HG03139 (cell line): ENCODE measurements around the gene ARFGEF3.
"Not testable (repeated sequence)": the region's sequence is repeated elsewhere in the genome, so short reads cannot be mapped to it uniquely, and the experiment has no call there.

Experiments used
- ATAC-seq: cut with Tn5 transposase; IDR thresholded peaks from one replicate; pipeline ENCODE4 v1.9.1; 2021; ENCODE audit not compliant: unreplicated experiment

ARFGEF3 gene

DNA sequence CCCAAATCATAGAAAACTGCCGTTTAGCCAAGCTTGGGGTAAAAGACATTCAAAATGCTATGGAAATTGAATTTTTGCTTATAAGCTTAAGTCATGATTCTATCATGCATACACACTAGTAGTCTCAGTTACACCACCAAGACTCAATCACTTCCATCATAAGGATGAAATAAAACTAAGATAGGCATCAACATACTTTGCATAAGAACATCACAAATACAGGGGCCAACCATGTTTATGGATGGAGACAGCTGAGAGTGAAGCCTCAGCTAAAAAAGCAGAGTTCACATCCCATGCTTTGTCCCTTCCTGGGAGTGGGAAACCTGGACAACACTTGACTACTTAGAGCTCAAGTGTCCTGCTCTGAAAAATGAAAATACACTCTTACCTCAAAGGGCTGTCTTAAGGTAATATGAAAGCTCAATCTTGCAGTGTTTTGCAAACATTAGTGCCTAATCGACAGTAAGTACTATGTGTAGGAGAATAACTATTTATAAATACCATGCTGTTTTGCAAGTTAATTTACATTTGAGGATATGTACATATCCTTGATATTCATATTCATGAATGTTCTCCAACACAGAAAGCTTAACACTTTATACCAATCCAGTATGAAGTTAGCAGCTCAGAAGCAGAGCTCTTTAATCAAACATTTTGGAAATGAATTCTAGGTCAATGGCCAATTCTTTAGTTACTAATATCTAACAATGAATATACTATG lies 184.0 kb downstream of the ARFGEF3 start:
- no peak for ATAC-seq

DNA sequence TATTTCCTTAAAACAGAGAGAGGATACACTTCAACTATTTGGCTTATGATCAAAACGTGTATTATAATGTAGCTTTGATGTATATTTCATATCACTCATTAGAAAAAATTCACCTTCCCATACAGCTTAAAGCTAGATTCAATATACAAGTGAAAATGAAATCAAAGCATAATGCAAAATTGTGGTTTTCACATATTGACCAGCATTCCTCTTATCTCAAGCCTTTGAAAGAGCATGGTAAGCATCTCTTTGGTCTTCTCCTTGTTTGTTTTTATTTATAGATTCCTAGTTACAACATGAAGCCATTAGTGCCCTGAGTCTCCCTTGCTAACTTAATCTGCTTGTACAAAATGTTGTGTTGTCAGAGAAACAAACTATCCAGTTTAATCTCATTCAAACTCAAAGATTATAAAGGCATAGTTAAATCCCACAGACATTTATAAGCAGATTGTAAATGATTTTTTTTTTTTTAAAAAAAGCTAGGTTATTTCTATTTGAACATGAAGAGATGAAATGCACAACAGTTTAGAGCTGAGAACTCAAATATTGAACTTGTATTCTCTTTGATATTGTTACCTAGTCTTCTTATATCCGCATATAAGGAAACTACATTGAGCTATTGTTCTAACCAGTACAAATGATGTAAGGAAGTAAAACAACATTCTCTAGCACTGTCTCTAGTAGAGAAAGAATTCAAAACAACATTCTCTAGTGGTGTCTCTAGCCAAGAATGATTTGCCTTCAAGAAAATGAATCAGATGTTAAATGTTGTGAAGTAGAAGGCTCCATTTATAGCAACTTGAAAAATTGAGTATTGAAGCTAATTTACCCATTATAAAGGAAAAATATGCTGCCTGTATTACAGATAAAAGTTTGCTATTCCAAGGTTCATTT lies 184.8 kb downstream of the ARFGEF3 start:
- no peak for ATAC-seq

DNA sequence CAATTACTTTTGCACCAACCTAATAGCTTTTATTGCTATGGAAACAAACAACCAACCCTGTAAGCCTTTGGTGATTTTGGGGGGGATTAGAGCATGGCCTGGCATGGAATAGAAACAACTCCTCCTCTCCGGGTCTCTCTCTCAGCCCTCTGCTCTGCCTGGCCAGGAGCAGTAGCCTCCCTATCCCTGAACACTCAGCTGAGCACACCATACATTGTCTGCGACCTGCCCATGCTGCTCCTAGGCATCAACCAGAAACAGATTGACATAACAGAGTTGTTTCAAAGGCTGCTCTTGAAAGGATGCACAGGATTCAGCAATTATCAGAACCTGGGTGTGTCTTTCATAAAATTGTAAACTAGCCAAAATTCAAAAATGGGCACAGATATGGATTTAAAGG lies 186.1 kb downstream of the ARFGEF3 start:
- no peak for ATAC-seq

DNA sequence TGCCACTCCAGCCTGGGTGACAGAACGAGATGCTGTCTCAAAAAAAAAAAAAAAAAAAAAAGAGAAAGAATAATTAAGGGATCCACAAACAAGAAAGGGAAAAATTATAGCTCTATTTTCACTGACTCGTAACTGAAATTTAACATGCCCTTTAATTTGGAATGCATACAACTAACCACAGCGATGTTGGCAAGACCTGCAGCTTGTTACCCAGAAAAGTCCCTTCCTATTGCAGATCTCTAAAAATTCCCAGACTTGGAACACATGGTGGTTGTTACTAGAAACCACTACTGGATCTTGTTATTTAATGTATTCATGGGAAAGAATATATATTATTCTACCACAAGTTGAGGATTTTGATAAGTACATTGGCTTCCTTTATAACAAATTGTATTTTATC lies 188.2 kb downstream of the ARFGEF3 start:
- ATAC-seq = no peak

DNA sequence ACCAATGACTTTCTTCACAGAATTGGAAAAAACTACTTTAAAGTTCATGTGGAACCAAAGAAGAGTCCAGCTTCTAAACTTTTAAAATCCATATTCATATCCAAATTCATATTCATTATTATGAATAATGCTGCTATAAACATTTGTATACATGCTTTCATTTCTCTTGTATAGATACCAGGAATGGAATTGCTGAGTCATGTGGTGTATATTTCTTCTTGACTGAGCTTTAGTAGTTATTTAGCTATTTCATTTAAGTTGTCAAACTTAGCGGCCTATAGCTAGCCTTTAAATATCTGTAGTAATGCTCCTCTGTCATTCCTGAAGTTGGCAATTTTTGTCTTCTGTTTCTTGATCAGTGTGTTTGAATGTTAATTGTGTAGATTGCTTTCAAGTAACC lies 196.2 kb downstream of the ARFGEF3 start:
- no peak for ATAC-seq

DNA sequence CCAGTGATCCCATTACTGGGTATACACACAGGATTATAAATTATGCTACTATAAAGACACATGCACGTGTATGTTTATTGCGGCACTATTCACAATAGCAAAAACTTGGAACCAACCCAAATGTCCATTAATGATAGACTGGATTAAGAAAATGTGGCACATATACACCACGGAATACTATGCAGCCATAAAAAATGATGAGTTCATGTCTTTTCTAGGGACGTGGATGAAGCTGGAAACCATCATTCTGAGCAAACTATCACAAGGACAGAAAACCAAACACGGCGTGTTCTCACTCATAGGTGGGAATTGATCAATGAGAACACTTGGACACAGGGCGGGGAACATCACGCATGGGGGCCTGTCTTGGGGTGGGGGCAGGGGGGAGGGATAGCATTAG lies 206.9 kb downstream of the ARFGEF3 start:
- not testable (repeated sequence) for ATAC-seq

DNA sequence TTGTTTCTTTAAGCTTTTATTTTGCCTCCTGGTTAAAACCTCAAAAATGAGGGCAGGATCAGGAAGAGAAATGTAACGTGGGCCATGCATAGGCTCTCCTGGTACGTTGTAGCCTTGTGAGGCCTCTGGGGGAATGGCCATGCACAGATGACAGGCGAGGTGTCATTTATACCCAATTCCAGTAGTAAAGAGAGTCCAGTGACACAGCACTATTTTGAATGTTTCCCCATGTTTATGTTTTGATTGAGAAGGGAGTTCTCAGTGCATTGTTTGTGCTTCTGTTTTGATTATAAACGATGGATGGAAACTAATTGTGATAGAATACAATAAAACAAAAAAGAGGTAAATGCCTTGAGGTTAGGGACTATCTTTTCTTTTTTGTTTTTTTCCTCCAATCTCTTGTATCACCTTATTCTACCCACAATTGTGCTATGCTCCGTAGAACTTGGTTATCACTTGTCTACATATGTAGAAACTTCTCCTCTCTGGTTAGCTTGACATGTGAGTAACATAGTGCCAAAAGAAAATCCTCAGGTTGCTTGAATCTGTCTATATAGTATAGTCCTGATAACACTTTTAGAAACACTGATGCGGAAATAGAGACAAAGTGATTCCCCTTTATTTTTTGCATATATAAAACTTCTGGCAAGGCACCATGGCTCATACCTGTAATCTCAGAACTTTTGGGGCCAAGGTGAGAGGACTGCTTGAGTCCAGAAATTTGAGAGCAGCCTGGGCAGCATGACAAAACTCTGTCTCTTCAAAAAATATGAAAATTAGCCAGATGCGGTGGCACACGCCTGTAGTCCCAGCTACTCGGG lies 209.1 kb downstream of the ARFGEF3 start:
- ATAC-seq = no peak

DNA sequence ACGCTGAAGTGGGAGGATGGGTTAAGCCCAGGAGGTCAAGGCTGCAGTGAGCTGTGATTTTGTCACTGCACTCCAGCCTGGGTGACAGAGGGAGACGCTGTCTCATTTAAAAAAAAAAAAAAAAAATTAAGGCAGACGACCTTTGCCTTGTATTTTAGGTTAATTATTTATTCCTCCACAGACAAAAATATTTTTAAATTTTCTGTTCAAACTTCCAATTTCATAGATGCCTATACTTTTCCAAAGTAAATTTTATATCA lies 209.6 kb downstream of the ARFGEF3 start:
- ATAC-seq = no peak

DNA sequence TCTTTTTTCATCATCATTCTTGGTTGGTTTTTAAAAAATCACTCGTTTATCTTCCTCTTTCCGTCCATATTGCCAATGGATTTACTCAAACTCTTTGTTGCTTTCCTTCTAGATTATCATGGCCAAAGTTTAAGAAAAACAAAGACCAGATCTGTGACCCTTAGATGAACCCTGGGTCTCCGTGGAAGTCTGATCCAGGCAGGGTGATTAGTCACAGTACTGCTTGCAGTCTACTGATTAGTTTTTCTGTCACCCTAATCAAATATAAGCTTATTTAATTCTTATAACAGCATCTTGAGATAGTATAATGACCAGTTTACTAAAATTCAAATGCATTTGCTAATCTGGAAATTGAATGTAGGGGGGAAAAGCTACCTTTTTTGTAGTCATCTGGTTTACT lies 210.0 kb downstream of the ARFGEF3 start:
- no peak for ATAC-seq

DNA sequence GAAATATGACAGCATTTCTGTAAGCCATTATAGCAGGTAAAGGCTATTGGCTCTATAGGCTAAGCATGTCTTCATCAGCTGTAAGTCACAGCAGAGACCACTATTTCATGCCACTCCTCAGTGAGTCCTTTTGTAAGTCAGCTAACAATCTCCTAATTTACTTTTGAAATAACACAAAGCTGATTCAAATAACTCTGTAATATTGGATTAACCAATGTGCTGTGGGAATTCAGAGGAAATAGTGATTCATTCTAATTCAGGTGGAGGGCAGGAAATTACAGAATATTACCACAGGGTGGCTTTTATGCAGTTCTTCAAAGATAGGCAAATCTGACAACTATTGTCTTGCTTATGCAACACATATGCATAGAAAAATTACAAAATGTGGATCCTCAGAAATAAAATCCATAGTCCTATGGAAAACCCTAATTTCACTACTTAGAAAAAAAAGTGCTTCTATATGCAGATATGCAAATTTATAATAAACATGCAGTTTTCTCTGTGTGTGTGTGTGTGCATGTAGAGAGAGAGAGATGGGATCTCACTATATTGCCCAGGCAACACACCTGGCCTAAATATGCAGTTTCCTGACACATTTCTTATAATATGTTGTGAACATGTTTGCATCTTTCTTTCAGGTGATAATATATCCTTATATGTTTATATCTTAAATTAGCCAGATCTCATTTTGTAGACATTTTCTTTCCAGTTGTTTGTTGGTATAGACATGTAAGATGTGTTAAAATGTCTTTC lies 211.1 kb downstream of the ARFGEF3 start:
- ATAC-seq = no peak

DNA sequence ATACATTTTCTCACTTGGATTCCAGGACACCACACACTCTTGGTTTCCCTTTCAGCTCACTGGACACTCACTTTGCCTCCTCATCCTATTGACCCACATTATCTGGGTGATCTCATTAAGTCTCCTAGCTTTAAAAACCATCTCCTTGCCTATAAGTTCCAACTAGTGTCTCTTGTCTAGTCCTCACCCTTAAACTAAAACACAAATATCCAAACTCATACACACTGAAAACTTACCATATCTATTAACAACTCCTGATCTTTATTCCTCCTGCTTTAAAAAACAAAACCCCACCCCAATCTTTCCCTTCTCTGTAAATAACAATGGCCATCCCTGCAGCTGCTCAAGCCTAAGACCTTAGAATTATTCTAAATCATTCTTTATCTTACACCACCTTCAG lies 212.5 kb downstream of the ARFGEF3 start:
- no peak for ATAC-seq

DNA sequence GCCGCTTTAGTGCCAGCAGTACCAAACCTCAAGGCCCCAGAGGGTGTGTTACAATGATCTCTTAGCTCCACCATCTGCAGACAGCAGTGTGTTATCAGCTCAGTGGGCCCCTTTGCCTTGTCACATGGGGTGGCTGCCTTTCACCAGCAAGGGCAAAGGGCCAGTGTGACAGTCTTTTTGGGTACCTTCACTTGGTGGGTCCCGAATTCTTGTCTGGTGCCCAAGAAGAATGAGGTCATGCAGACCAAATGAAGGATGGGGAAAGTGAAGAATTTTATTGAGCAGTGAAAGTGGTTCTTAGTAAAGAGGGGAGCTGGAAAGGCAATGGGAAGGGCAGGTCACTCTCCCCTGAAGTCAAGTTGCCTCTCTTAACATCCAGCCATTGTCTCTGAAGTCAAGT lies 213.1 kb downstream of the ARFGEF3 start:
- ATAC-seq = no peak

DNA sequence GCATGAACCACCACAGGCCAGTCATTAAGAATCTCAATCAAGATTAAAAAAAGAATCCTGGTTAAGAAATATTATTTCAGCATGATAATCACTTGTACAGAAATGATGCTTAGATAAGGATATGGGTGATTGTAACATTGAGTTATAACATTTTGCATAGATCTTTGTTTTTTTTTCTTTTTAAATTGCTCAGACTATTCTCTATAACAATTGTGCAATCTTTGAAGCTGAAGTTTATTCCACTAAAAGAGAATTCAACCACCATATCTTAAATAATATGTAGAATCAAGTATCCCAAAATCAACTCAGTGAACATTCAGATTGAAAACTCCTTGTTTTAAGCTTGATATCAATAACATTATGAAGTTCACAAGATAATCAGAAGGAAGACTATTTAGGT lies 215.3 kb downstream of the ARFGEF3 start:
- ATAC-seq = no peak

DNA sequence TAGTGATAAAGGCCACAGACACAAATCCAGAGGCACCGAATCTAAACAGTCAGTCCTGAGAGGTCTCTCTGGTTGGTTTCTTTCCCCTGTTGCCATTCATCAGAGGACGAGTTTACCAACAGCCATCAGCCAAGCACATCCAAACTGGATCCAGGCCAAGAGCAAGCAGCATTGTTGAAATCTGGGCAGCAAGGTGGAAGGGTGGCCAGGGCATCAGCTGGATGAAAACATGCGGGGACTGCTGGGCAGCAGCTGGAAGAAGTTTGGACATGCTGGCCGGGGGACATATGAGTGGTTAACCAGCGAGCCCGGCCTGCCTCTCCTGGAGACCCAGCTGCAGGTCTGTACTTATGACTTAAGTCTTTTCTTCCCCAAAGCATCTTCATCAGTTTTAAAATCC lies 216.1 kb downstream of the ARFGEF3 start, which contains the start of gene SMIM28:
TSS of gene SMIM28 (plus strand) at position 62 of the 400 bp plus-strand sequence. CDS start at position 230, 168 bp downstream.
- no peak for ATAC-seq

DNA sequence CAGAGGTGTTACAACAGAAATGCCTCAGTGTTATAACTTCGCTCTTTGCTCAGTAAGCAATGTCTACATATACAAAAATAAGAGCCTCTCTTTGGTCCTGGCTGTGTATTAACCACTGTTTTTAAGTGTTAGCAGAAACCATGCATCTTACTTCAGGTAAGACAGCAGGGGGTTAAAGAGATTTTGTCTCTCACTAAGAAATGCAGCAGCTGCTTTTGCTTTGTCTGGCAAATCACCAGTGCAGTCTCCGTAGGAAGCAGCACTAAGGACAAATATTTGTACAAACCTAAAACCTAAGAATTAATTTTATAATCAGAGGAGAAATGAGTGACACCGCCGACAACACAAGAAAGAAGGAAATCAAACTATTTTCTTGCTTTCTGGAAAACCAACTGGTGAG lies 216.7 kb downstream of the ARFGEF3 start:
- no peak for ATAC-seq

DNA sequence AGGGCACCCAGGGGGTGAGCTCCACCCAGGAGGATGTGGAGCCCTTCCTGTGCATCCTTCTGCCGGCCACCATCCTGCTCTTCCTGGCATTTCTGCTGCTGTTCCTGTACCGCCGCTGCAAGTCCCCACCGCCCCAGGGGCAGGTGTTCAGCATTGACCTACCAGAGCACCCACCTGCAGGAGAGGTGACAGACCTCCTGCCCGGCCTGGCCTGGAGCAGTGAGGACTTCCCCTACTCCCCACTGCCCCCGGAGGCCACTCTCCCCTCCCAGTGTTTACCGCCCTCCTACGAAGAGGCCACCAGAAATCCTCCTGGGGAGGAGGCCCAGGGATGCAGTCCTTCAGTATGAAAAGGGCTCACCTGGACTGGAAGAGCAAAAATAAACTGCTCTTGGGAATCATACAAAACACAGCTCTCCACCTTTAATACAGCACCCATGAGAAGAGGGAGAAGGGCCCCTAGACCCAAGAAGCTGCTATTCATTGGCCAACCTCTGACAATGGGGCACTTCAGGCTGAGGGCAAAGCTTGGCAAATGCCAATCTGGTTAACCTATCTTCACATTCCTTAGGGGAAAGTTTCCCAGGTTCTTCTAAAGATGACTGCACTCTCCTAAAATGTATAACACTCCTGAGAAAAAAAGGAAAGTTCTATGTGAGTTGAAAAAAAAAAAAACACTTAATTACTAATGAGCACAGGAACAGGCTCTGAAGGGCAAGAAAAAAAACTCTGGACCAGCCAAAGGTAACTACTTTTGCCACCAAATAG lies 220.9 kb downstream of the ARFGEF3 start:
- no peak for ATAC-seq

DNA sequence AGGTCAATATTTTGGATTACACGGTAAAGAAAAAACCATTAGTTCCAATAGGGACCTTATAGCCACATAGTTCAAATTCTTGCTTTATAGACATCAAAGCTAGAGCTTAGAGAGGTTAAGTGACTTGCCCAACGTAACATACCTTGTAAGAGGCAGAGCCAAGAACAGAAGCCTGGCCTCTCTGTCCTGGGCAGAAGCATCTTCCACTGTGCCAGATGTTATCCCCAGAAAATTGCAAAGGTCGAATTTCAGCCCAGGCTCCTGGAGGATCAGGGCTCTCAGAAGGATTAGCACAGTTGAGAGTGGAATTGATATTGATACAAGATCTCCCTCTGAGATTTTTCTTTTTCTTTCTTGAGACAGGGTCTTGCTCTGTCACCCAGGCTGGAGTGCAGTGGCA lies 222.0 kb downstream of the ARFGEF3 start:
- no peak for ATAC-seq

DNA sequence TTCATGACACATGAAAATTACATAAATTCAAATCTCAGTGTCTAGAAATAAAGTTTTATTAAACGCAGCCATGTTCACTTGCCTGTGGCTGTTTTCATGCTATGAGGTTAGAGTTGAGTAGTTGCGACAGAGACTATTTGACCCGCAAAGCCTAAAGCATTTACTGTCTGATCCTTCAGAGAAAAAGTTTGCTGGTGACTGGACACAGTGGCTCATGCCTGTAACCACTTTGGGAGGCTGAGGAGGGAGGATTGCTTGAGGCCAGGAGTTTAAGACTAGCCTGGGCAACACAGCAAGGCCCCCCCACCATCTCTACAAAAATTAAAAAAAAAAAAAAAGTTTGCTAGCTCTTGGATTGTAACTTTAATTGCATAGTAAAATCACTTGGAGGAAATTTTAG lies 225.2 kb downstream of the ARFGEF3 start:
- ATAC-seq = no peak

DNA sequence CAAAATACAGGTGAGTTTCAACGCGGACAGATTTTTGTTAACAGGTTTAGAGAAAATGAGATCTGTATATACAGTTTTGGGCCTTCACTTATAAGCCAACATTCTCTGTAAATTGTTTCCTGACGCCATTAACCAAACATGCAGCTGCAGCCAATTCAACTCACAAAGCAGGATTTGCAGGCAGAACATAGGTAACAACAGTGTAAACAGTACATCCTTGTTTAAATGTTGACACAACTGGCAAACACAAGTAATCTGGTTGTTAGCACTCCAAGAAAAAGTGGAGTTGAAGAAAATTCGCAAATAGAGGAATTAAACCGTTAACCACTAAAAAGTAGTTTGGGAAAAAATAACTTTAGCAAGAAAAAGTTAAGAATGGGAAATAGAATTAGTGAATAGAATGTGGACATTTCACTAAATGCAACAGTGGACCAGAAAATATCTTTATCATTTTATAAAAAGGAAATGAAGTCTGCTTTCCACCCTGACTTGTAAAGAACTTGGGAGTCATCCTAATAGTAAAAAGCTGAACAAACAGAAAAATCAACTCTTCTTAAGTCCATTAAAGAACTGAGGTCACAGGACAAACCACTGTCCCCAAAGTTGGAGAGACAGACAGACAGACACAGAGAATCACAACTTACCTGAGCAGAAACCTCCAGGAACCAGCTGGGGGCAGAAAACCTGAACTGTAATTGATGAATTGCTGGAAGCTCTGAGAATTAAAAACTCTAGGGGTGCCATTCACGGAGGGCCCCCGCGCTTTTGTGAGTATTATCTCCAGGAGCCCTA lies 226.0 kb downstream of the ARFGEF3 start:
- no peak for ATAC-seq
